Measurements from ENCODE around the gene STK38.
"Not testable (repeated sequence)": the region's sequence is repeated elsewhere in the genome, so short reads cannot be mapped to it uniquely, and the experiment has no call there.

Gene STK38

GRCh38 chr6:36576578-36576977 lies 29.3 kb upstream of the STK38 start:
- TF ChIP-seq, protein P1, sequence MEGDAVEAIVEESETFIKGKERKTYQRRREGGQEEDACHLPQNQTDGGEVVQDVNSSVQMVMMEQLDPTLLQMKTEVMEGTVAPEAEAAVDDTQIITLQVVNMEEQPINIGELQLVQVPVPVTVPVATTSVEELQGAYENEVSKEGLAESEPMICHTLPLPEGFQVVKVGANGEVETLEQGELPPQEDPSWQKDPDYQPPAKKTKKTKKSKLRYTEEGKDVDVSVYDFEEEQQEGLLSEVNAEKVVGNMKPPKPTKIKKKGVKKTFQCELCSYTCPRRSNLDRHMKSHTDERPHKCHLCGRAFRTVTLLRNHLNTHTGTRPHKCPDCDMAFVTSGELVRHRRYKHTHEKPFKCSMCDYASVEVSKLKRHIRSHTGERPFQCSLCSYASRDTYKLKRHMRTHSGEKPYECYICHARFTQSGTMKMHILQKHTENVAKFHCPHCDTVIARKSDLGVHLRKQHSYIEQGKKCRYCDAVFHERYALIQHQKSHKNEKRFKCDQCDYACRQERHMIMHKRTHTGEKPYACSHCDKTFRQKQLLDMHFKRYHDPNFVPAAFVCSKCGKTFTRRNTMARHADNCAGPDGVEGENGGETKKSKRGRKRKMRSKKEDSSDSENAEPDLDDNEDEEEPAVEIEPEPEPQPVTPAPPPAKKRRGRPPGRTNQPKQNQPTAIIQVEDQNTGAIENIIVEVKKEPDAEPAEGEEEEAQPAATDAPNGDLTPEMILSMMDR (IDR thresholded peaks at IDR 0.05; ENCODE audit: low read depth, low read length) = no peak
- DNase-seq (ENCODE audit: extremely low read depth, low read depth) = no peak

DNA sequence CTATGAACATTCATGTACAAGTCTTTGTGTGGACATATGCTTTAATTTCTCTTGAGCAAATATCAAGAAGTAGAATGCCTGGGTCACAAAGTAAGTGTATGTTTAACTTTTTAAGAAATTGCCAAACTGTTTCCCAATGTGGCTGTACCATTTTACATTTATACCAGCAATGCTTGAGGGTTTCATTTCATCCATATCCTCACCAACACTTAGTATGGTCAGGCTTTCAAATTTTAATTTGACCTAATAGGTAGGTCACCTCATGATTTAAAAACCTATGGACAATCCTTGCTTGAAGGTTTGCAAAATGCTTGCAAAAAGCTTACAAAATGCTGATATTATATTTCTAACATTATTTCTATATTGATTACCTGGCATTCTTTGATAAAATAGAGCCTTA lies 27.4 kb upstream of the STK38 start:
- DNase-seq (ENCODE audit: extremely low read depth, low read depth) = no peak
- TF ChIP-seq, protein P1 (IDR thresholded peaks at IDR 0.05; ENCODE audit: low read depth, low read length) = no peak

- not testable (repeated sequence) for DNase-seq (ENCODE audit: extremely low read depth, low read depth)
Observed at GRCh38 chr6:36572353-36573311, 25.4 kb upstream of the STK38 start.

DNA sequence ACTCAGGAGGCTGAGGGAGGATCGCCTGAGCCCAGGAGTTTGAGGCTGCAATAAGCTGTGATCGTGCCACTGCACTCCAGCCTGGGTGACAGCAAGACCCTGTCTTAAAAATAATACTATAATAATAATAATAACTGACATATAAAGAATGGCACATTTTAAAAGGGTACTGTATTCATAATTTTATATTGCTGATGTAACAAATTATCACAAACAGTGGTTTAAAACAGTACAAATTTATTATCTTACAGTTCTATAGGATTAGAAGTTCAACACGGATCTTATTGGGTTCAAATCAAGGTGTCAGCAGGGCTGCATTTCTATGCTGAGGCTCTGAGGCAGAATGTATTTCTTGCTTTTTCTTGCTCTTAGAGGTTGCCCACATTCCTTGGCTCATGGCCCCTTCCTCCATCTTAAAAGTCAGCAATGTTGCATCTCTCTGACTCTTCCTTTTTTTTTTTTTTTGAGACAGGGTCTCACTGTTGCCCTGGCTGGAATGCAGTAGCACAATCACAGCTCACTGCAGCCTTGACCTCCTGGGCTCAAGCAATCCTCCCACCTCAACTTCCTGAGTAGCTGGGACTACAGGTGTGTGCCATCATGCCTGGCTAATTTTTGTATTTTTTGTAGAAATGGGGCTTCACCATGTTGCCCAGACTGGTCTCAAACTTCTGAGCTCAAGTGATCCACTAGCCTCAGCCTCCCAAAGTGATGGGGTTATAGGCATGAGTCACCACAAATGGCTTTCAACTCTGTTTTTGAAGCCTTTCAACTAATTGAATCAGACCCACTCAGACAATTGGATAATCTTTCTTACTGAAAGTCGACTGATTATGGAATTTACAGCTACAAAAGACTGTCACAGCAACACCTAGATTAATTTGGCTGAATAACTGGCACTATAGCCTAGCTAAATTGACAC lies 24.1 kb upstream of the STK38 start:
- no peak for DNase-seq (ENCODE audit: extremely low read depth, low read depth)
- TF ChIP-seq, protein P1 (IDR thresholded peaks at IDR 0.05; ENCODE audit: low read depth, low read length) = no peak

- TF ChIP-seq, protein P1 (IDR thresholded peaks at IDR 0.05; ENCODE audit: low read depth, low read length) = no peak
- no peak for DNase-seq (ENCODE audit: extremely low read depth, low read depth)
Observed at GRCh38 chr6:36570264-36570663, 23.0 kb upstream of the STK38 start.

DNA sequence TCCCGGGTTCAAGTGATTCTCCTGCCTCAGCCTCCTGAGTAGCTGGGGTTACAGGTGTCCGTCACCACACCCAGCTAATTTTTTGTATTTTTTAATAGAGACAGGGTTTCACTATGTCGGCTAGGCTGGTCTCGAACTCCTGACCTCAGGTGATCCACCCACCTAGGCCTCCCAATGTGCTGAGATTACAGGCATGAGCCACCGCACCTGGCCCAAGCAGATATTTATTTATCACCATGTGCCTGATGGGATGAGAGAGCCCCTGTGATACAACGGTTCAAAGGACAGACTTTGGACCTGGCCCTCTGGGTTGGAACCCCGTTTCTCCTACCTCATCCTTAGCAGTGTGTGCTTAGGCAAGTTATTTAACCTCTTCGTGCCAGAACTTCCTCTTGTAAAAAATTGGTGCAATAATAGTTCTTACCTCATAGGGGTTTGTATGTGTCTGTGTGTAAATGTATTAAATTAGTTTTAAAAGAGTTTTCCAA lies 19.2 kb upstream of the STK38 start:
- TF ChIP-seq, protein P1 (IDR thresholded peaks at IDR 0.05; ENCODE audit: low read depth, low read length) = no peak
- no peak for DNase-seq (ENCODE audit: extremely low read depth, low read depth)

DNA sequence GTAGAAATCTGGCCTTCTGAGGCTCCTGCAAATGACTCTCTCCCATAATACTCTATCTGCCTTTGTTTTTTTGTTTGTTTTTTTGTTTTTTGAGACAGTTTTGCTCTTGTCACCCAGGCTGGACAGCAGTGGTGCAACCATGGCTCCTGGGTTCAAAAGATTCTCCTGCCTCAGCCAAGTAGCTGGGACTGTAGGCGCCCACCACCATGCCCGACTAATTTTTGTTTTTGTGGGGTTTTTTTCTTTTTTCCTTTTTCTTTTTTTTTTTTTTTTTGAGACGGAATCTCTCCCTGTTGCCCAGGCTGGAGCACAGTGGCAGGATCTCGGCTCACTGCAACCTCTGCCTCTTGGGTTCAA lies 16.6 kb upstream of the STK38 start:
- no peak for DNase-seq (ENCODE audit: extremely low read depth, low read depth)
- TF ChIP-seq, protein P1 (IDR thresholded peaks at IDR 0.05; ENCODE audit: low read depth, low read length) = no peak

Measured in AG09319 (cell line).